Activated CD4-positive, alpha-beta T cell treated with anti-CD3 and anti-CD28 coated beads, Interleukin-2, amount 10 ng/mL, durations not matched to agents 24 days and 14 days (primary cell): Measurements from ENCODE around the gene SQSTM1. TPM values are rescaled to one million over a fixed set of nuclear protein-coding genes. Genes with fewer than 3 reads are reported as not detected.
"Not testable (repeated sequence)": the region's sequence is repeated elsewhere in the genome, so short reads cannot be mapped to it uniquely, and the experiment has no call there.

Source experiments
- DNase-seq: peaks from one replicate; pipeline ENCODE4 v3.0.0; 2022
- H3K27ac Mint-ChIP-seq: one replicate; pipeline ENCODE4 v1.8.0; 2022; ENCODE audit warnings: mild to moderate bottlenecking, mixed read lengths
- H3K27me3 Mint-ChIP-seq: one replicate; pipeline ENCODE4 v1.8.0; 2022; ENCODE audit warnings: mixed read lengths
- H3K36me3 Mint-ChIP-seq: one replicate; pipeline ENCODE4 v1.8.0; 2022; ENCODE audit warnings: low read depth, mild to moderate bottlenecking, mixed read lengths
- H3K4me1 Mint-ChIP-seq: one replicate; pipeline ENCODE4 v1.8.0; 2021; ENCODE audit warnings: mixed read lengths
- H3K4me3 Mint-ChIP-seq: one replicate; pipeline ENCODE4 v1.8.0; 2022; ENCODE audit warnings: mild to moderate bottlenecking, moderate library complexity, mixed read lengths
- H3K9me3 Mint-ChIP-seq: one replicate; pipeline ENCODE4 v1.8.0; 2021; ENCODE audit warnings: mixed read lengths
- intact Hi-C: fragments of 100-400 bp; cut with micrococcal nuclease; formaldehyde crosslinking; loops from one replicate; pipeline ENCODE4 v1.15.1; 2023
- total RNA-seq: library from RNA; stranded (reverse); gene quantifications from 2 replicates; pipeline ENCODE4 v1.2.3, GENCODE V29; 2022

Gene SQSTM1
- total RNA-seq, 1 donor from 2014 or later = 183 TPM

DNA sequence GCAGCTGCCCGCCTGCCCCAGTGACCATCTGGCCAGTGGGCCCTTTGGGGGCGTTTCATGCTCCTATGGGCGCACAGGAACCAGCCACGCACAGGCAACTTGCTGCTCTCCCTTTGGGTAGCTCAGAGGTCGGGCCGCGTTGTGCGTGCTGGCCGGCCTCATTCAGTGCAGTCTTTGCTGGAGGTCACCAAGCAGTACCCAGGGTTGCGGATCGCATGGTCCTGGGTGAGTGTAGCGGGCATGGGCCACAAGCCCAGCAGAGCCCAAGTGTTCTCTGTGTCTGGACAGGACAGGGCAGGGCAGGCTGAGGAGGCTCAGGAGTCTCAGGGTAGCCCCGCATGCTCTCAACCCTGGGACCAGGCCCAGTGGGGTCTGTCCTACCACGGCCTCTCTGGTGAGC is 47.8 kb downstream of the SQSTM1 start:
- Mint-ChIP-seq H3K27me3 (no peaks in the 10 kb centered on the region), H3K27ac (no peak overlapping the region), H3K4me3 (no peak overlapping the region), H3K4me1 (peaks cover 2% of the 10 kb centered on the region), H3K36me3 (peaks cover 36% of the 10 kb centered on the region), H3K9me3 (no peaks in the 10 kb centered on the region)
- DNase-seq = no peak
- intact Hi-C loops = no loop called here

DNA sequence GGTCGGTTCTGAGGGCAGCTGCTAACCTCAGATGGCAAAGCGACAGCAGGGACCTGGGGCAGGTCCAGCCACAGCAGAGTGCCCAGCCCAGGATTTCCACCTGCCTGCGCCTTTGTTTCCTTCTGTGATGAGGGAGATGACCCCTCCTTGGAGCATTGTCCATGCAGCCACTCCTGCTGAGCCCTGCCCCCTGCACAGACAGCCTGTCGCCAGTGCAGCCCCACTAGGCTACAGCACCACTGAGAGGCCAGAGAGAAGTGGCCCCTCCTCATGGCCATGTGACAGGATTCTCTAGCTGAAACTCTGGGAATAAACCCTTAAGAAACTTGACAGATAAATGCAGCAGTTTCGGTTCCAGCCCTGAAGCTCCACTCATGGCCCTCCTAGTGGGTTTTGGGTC is 48.4 kb downstream of the SQSTM1 start:
- Mint-ChIP-seq H3K9me3 (no peaks in the 10 kb centered on the region), H3K36me3 (peaks cover 34% of the 10 kb centered on the region), H3K27me3 (no peaks in the 10 kb centered on the region), H3K4me3 (no peak overlapping the region), H3K4me1 (peaks cover 2% of the 10 kb centered on the region), H3K27ac (no peak overlapping the region)
- intact Hi-C loops = no loop called here
- no peak for DNase-seq

DNA sequence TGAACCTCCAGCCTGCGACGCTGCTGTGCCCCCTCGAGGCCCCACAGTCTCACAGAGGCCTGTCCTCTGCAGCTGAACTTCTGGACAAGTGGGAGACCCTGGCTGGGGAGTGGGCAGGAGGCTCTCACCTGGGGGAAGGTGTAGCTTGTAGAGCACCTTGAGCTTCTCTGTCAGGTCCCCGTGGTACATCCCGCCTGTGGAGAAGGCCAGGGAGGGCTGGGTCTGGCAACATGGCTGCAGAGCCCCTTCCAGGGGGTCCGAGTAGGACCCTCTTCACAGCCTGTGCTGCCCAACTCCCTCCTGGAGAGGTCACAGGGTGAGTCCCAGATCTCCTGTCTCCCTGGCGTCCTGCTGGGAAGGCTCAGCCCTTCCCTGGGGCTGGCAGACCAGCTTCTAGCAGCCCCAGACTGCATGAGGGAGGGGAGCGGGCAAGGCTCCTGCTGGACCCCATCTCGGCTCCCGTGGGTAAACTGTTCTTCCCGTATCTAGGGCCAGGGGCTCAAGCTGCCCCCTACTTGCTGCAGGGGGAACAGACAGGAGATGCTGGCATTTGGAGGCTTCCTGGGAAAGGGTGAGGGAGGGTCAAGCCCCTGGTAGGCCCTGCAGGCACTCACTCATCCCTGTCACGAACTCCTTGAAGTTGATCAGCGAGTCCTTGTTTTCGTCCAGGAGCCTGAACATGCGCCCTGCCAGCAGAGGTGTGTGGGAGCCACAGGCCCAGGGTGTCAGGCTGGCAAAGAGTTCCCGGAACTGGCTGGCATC is 49.1 kb downstream of the SQSTM1 start:
- H3K27ac Mint-ChIP-seq = no peak overlapping the region
- intact Hi-C loops = no loop called here
- peaks cover 2% of the 10 kb centered on the region for H3K4me1 Mint-ChIP-seq
- peaks cover 37% of the 10 kb centered on the region for H3K36me3 Mint-ChIP-seq
- no peak for DNase-seq
- no peaks in the 10 kb centered on the region for H3K27me3 Mint-ChIP-seq
- no peaks in the 10 kb centered on the region for H3K9me3 Mint-ChIP-seq
- H3K4me3 Mint-ChIP-seq = no peak overlapping the region

DNA sequence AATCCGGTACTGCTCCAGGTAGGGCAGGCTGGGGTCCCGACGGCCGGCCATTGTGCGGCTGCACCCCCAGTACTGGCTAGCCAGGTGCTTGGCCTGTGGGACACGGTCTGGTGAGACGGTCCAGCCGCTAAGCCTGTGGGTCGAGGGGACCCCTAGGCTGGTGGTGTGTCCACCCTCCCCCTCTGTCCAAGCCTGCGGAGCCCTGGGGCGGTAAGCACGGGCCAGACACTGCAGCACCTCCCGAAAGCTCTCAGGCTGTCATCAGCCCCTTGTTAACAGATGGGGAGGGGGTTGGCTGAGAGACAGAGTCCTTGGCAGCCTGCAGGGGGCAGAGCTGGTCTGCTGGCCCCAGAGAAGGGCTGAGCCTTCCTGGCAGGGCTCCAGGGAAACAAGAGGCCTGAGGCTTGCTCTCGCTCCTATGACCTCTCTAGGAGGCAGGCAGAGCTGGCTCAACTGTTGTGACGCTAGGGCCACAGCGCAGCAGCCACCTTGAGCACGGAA is 49.7 kb downstream of the SQSTM1 start:
- peaks cover 2% of the 10 kb centered on the region for H3K4me1 Mint-ChIP-seq
- peaks cover 36% of the 10 kb centered on the region for H3K36me3 Mint-ChIP-seq
- no peaks in the 10 kb centered on the region for H3K27me3 Mint-ChIP-seq
- H3K9me3 Mint-ChIP-seq = no peaks in the 10 kb centered on the region
- no peak overlapping the region for H3K27ac Mint-ChIP-seq
- DNase-seq = peak; percentile 67
- H3K4me3 Mint-ChIP-seq = no peak overlapping the region
- intact Hi-C loops = no loop called here

DNA sequence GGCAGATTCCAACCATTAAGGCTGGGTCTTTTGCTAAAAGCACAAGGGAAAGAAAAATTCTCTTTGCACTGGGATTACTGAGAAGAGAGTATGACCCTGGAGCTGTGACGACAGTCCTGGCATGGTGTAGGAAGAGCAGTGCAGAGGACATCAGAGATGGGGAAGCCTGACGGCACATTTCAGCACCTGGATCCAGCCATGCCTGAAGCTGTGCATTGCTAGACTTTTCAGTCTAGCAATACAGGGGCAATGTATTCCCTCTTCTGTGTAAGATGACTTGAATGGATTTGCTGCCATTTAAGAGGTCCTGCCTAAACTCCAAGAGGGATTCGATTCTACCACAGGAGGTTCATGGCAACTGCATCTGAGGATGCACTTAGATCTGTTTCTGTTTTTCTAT is 50.2 kb downstream of the SQSTM1 start:
- Mint-ChIP-seq H3K27me3 (no peaks in the 10 kb centered on the region), H3K27ac (no peak overlapping the region), H3K9me3 (no peaks in the 10 kb centered on the region), H3K36me3 (peaks cover 39% of the 10 kb centered on the region), H3K4me3 (no peak overlapping the region), H3K4me1 (peaks cover 2% of the 10 kb centered on the region)
- DNase-seq = no peak
- intact Hi-C loops = no loop called here

DNA sequence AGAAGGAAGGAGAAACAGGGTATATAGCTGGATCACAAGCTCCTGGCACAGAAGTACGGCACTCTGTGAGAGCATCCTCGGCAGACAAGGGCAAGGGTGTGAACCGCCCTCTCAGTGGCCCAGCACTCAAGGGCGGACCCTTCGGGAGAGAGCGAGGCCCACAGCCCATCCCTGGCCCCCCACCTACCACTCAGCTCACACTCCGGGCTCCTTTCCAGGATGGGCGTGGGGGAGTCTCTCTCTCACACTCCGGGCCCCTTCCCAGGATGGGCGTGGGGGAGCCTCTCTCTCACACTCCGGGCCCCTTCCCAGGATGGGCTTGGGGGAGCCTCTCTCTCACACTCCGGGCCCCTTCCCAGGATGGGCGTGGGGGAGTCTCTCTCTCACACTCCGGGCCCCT is 50.8 kb downstream of the SQSTM1 start:
- intact Hi-C loops, H3K9me3 Mint-ChIP-seq, H3K27me3 Mint-ChIP-seq, H3K4me3 Mint-ChIP-seq, H3K4me1 Mint-ChIP-seq, H3K27ac Mint-ChIP-seq, DNase-seq: not testable (repeated sequence)
- H3K36me3 Mint-ChIP-seq = peaks cover 44% of the 10 kb centered on the region

DNA sequence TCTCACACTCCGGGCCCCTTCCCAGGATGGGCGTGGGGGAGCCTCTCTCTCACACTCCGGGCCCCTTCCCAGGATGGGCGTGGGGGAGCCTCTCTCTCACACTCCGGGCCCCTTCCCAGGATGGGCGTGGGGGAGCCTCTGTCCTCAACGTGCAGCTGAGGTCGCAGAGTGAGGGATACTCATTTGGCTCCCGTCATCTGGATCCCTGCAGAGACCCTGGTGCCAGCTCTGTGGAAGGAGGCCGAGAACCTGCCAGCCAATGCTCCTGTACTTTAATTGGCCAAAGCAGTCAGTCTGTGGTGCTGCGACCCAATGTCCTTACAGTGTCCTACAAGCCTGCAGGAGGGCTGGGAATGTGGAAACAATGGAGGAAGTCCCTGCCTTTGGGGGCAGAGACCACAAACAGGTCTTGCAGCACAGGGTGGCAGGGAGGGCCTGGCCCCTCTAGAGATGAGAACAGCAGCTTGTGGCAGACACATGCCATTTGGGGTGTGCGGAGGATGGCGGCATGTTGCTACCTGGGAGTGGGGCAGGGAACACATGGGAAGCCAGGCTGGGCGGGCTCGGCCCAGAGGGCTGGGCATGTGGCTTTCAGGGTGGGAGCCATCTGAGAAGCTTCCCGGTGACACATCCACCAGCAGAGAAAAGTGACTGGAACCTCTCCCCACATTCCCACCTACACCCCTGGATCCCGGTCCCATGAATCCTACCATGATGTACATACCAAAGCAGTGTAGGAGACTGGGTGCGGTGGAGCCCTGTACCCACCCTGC is 51.5 kb downstream of the SQSTM1 start:
- no peaks in the 10 kb centered on the region for H3K9me3 Mint-ChIP-seq
- no peak overlapping the region for H3K4me3 Mint-ChIP-seq
- no peaks in the 10 kb centered on the region for H3K4me1 Mint-ChIP-seq
- H3K36me3 Mint-ChIP-seq = peaks cover 45% of the 10 kb centered on the region
- no peaks in the 10 kb centered on the region for H3K27me3 Mint-ChIP-seq
- intact Hi-C loops = no loop called here
- H3K27ac Mint-ChIP-seq = no peak overlapping the region
- DNase-seq = no peak

DNA sequence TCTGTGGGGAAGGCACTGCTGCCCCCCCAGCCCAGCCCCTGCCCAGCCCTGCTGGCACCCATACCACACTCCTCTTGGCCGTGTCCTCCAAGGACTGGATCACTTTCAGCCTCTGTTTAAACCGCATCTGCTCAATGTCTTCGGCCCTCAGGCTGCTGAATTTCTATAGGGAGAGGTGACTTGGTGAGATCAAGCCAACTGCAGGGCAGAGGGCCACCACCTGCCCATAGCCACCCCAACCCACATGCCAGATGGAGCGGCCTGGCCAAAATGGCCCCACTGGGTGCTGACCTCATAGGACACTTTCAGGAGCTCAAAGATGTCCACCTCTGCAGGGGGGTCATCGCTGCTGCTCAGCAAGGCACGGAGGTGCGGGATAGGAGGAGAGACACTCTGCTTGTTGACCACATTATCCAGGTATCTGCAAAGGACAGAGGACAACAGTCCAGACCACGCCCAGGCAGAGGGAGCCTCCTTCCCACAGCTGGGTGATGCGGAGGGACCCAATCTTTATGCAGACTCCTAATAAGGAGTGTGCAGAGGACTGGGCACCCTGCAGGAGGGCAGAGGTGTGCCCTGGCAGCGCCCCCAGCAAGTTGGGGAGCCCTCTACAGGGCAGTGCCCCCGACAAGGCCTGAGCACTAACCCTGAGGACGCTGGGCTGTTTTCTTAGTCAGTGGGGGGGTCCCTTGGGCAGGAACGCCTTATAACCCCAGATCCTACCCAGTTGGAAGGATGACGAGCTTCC is 52.3 kb downstream of the SQSTM1 start:
- intact Hi-C loops = no loop called here
- Mint-ChIP-seq H3K4me1 (no peaks in the 10 kb centered on the region), H3K36me3 (peaks cover 46% of the 10 kb centered on the region), H3K9me3 (no peaks in the 10 kb centered on the region), H3K27me3 (no peaks in the 10 kb centered on the region), H3K4me3 (no peak overlapping the region), H3K27ac (no peak overlapping the region)
- DNase-seq = no peak

DNA sequence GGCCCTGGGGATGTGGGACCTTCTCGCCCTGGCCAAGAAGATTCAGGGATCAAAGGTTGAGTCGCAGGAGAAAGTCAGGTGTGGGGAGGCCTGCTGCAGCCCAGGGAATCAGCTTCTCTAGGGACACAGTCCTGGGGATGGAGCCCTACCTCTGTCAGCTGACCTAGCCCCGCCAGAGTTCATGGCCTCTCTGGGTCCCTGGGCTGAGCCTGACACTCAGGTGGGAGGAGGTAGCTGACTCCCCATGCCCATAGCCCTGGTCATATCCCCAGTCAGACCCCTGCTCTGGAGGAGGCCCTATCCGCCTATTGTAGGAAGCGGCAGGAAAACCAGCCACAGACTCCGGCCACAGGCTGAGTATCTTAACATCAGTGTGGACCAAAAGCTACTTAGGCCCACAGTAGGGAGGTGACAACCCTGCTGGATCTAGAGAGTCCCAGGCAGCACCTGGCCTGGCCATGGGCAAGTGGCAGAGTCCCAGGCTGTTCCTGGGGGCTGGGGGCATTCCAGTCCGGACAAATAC is 52.9 kb downstream of the SQSTM1 start:
- H3K27me3 Mint-ChIP-seq = no peaks in the 10 kb centered on the region
- no peak overlapping the region for H3K27ac Mint-ChIP-seq
- no peaks in the 10 kb centered on the region for H3K4me1 Mint-ChIP-seq
- intact Hi-C loops = no loop called here
- H3K4me3 Mint-ChIP-seq = no peak overlapping the region
- DNase-seq = no peak
- no peaks in the 10 kb centered on the region for H3K9me3 Mint-ChIP-seq
- H3K36me3 Mint-ChIP-seq = peaks cover 41% of the 10 kb centered on the region

DNA sequence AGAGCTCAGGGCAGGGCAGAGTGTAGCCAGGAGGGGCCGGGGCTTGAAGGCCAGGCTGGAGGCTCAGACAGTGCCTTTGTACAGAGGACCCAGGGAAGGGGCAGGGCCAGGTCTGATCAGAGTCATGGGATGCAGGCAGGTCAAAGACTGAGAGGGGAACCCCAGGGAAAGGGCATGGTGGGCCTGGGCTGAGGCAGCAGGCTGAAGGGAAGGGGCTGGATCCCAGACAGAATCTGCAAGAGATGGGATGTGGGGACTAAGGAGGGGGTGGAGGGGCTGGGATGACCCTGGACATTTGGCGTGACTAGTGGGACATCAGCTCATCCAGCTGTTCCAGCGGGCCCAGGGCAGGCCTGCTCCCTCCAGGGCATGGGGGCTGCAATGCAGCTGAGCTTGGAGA is 53.4 kb downstream of the SQSTM1 start:
- H3K4me1 Mint-ChIP-seq = no peaks in the 10 kb centered on the region
- no peaks in the 10 kb centered on the region for H3K9me3 Mint-ChIP-seq
- no peak overlapping the region for H3K4me3 Mint-ChIP-seq
- no peaks in the 10 kb centered on the region for H3K27me3 Mint-ChIP-seq
- H3K36me3 Mint-ChIP-seq = peaks cover 37% of the 10 kb centered on the region
- H3K27ac Mint-ChIP-seq = no peak overlapping the region
- intact Hi-C loops = no loop called here
- DNase-seq = no peak

DNA sequence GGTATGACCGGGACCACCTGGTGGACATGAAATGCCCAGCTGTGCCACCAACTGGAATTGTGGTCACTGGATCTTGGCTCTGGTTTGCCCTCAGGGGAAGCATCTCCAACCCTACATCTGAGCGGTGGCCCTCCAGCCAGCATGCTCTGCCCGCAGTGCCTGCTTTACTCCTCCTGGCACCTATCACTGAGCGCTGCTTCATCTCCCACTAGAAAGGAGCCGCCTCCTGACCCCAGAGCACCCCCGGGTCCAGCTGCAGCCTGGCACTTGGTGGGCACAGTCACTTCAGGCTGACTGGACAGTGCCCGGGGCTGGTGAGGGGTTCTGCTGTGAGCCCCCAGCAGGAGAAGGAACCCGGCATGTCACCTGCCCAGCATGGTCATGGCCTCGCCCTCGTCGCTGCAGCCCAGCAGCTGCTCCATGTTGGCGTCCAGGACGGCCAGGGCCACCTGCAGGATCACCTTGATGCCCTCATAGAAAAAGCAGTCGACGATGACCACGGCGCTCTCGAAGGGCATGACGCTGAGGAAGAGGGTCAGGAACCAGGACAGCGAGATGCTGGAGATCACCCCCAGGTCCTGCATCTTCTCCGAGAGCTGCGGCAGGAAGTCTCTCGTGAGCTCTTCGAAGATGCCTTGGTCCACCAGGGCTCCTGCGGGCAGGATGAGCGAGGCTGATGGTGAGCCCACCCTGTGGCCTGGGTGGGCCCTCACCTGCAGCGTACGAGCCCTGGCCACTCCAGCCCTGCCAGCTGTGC is 54.0 kb downstream of the SQSTM1 start:
- no peaks in the 10 kb centered on the region for H3K27me3 Mint-ChIP-seq
- H3K27ac Mint-ChIP-seq = no peak overlapping the region
- H3K4me1 Mint-ChIP-seq = no peaks in the 10 kb centered on the region
- H3K4me3 Mint-ChIP-seq = no peak overlapping the region
- intact Hi-C loops = no loop called here
- DNase-seq = no peak
- peaks cover 34% of the 10 kb centered on the region for H3K36me3 Mint-ChIP-seq
- H3K9me3 Mint-ChIP-seq = no peaks in the 10 kb centered on the region

DNA sequence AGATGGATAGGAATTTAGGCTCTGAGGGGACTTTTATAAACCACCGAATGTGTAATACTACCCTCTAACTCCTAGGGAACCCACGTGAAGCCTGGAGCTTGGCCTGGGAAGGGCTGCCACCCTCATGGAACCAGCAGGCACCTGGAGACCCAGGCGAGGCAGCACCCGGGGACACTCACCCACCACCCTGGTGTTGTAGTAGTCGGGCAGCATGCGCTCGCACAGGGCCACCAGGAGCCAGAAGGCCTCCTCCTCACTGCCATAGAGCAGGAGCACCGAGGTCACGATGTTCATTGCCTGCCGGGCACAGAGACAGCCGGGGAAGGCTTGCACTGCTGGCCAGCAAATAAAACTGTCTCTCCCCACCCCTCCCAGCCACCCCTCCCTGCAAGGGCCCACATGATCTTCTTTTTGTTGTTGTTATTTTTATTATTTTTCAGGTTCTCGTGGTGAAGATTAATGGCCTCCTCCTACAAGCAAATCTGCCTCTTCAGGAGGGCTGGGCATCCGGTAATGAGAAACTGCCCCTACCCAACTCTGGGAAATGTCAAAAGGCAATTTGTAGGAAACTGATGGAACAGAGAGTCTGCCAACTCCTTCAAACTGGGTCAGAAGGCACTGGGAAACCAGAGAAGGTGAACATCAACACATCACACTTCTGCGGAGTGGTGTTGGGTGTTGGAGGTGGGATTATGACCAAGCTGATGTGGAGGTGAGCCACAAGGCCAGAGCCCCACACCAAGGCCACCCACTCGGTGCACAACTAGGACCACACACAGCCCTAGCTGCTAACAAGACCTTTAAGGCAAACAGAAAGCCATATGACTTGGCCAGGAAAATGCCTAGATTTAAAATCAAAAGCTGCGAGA is 55.3 kb downstream of the SQSTM1 start:
- Mint-ChIP-seq H3K4me1 (no peaks in the 10 kb centered on the region), H3K27ac (no peak overlapping the region), H3K9me3 (no peaks in the 10 kb centered on the region), H3K36me3 (peaks cover 31% of the 10 kb centered on the region), H3K4me3 (no peak overlapping the region), H3K27me3 (no peaks in the 10 kb centered on the region)
- DNase-seq = no peak
- intact Hi-C loops = no loop called here

DNA sequence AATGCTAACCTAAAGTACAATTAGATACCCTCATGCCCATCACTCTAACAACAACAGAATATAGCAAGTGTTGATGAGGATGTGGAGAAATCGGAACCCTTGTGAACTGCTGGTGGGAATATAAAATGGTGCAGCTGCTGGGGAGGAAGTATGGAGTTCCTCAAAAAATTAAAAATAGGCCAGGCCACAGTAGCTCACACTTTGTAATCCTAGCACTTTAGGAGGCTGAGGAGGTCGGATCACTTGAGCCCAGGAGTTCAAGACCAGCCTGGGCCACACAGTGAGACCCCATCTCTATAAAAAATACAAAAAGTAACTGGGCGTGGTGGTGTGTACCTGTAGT is 55.9 kb downstream of the SQSTM1 start:
- Mint-ChIP-seq H3K4me3 (no peak overlapping the region), H3K9me3 (no peaks in the 10 kb centered on the region), H3K27me3 (no peaks in the 10 kb centered on the region), H3K4me1 (no peaks in the 10 kb centered on the region), H3K27ac (no peak overlapping the region), H3K36me3 (peaks cover 32% of the 10 kb centered on the region)
- intact Hi-C loops = no loop called here
- no peak for DNase-seq
